HepG2 (cell line): ENCODE results near the gene CLIC1. TPM values are rescaled to one million over a fixed set of nuclear protein-coding genes. Genes with fewer than 3 reads are reported as not detected.

Experiments
- ARID2 ChIP-seq: sonication (generic); formaldehyde crosslinking; IDR thresholded peaks from 2 replicates; pipeline ENCODE4 v1.8.1; 2022; ENCODE audit warnings: mild to moderate bottlenecking, missing genetic modification reagents, borderline replicate concordance
- ATF4 ChIP-seq, 2 experiments: fragments of 450-650 bp in 1 of 2; sonication (generic) in 1 of 2; formaldehyde crosslinking; IDR thresholded peaks; 2 replicates each; pipeline versions ENCODE4 v1.5.0 to v1.8.0; 2020 to 2022; ENCODE audit warnings: mild to moderate bottlenecking in 1 of 2, missing genetic modification reagents in 1 of 2
- CBX2 ChIP-seq, 2 experiments: fragments of 200-600 bp in 1 of 2; sonication (generic); formaldehyde crosslinking in 1 of 2; IDR thresholded peaks; 2 replicates each; pipeline versions ENCODE4 v1.7.0 to v1.8.1; 2018 to 2022; ENCODE audit warnings: low read depth in 2 of 2, low read length in 1 of 2, mild to moderate bottlenecking in 1 of 2, missing genetic modification reagents in 1 of 2
- FOXO1 ChIP-seq: sonication (generic); formaldehyde crosslinking; IDR thresholded peaks from 2 replicates; pipeline ENCODE4 v1.4.0; 2020; ENCODE audit warnings: missing genetic modification reagents
- HNRNPH1 ChIP-seq: fragments of 200-400 bp; formaldehyde crosslinking; optimal IDR thresholded peaks from 2 replicates; pipeline ENCODE3; 2017; ENCODE audit warnings: mild to moderate bottlenecking, low read depth, low read length
- HNRNPL ChIP-seq: fragments of 200-400 bp; formaldehyde crosslinking; IDR thresholded peaks from 2 replicates; pipeline ENCODE4 v1.6.1; 2017; ENCODE audit warnings: mild to moderate bottlenecking, low read depth, low read length
- KDM5A ChIP-seq: fragments of 200-600 bp; sonication (generic); IDR thresholded peaks from 2 replicates; pipeline ENCODE4 v1.7.0; 2018; ENCODE audit warnings: antibody characterized with exemption, mild to moderate bottlenecking, low read length, borderline replicate concordance
- LCORL ChIP-seq, 2 experiments: fragments of 450-650 bp in 1 of 2; sonication (generic) in 1 of 2; formaldehyde crosslinking in 1 of 2; IDR thresholded peaks; 2 replicates each; pipeline versions ENCODE4 v1.5.0 to v1.6.1; 2017 to 2020; ENCODE audit warnings: antibody characterized with exemption in 1 of 2, missing genetic modification reagents in 1 of 2
- SATB2 ChIP-seq: sonication (generic); formaldehyde crosslinking; IDR thresholded peaks from 2 replicates; pipeline ENCODE4 v1.5.0; 2020; ENCODE audit warnings: missing genetic modification reagents
- TEF ChIP-seq: sonication (generic); formaldehyde crosslinking; IDR thresholded peaks from 2 replicates; pipeline ENCODE4 v1.5.0; 2020; ENCODE audit warnings: missing genetic modification reagents
- ZBTB33 ChIP-seq: sonication (generic); formaldehyde crosslinking; IDR thresholded peaks from 2 replicates; pipeline ENCODE4 v1.4.0; 2020; ENCODE audit warnings: missing genetic modification reagents
- ZBTB37 ChIP-seq: sonication (generic); formaldehyde crosslinking; IDR thresholded peaks from 2 replicates; pipeline ENCODE4 v1.4.0; 2020; ENCODE audit warnings: mild to moderate bottlenecking, missing genetic modification reagents
- ZNF224 ChIP-seq: sonication (generic); formaldehyde crosslinking; IDR thresholded peaks from 2 replicates; pipeline ENCODE4 v1.5.0; 2020; ENCODE audit warnings: mild to moderate bottlenecking, missing genetic modification reagents
- ZNF256 ChIP-seq: sonication (generic); formaldehyde crosslinking; conservative IDR thresholded peaks from 2 replicates; pipeline ENCODE4 v1.4.0; 2020; ENCODE audit warnings: missing genetic modification reagents
- ZNF274 ChIP-seq: sonication (generic); formaldehyde crosslinking; IDR thresholded peaks from 2 replicates; pipeline ENCODE4 v1.5.1; 2020; ENCODE audit warnings: mild to moderate bottlenecking, missing genetic modification reagents
- ZNF33A ChIP-seq: sonication (generic); formaldehyde crosslinking; IDR thresholded peaks from 2 replicates; pipeline ENCODE4 v1.5.1; 2020; ENCODE audit warnings: missing genetic modification reagents, mild to moderate bottlenecking, moderate library complexity, borderline replicate concordance
- ZNF430 ChIP-seq: sonication (generic); formaldehyde crosslinking; IDR thresholded peaks from 2 replicates; pipeline ENCODE4 v1.9.0; 2021; ENCODE audit warnings: mild to moderate bottlenecking, missing genetic modification reagents
- ZNF441 ChIP-seq: sonication (generic); formaldehyde crosslinking; IDR thresholded peaks from 2 replicates; pipeline ENCODE4 v1.7.0; 2021; ENCODE audit warnings: missing genetic modification reagents, borderline replicate concordance
- ZNF468 ChIP-seq: sonication (generic); formaldehyde crosslinking; IDR thresholded peaks from 2 replicates; pipeline ENCODE4 v1.8.0; 2022; ENCODE audit warnings: mild to moderate bottlenecking, moderate library complexity, missing genetic modification reagents
- ZNF724P ChIP-seq: sonication (generic); formaldehyde crosslinking; IDR thresholded peaks from 2 replicates; pipeline ENCODE4 v1.8.0; 2022; ENCODE audit warnings: missing genetic modification reagents, borderline replicate concordance
- ZNF75D ChIP-seq: sonication (generic); formaldehyde crosslinking; IDR thresholded peaks from 2 replicates; pipeline ENCODE4 v1.8.1; 2023; ENCODE audit warnings: missing genetic modification reagents, mild to moderate bottlenecking, borderline replicate concordance
- ZNF816 ChIP-seq: sonication (generic); formaldehyde crosslinking; IDR thresholded peaks from 2 replicates; pipeline ENCODE4 v1.8.0; 2022; ENCODE audit warnings: missing genetic modification reagents, mild to moderate bottlenecking, borderline replicate concordance
- ZSCAN12 ChIP-seq: sonication (generic); formaldehyde crosslinking; IDR thresholded peaks from 2 replicates; pipeline ENCODE4 v1.9.0; 2021; ENCODE audit warnings: mild to moderate bottlenecking, missing genetic modification reagents
- polyA plus RNA-seq, 8 experiments: library from polyadenylated mRNA; depleted of rRNA in 3 of 8; stranded (reverse) in 7 of 8; unstranded in 1 of 8; fragments of >200 nt; fragmentation: Illumina TruSeq in 4 of 8; extraction: Trizol in 4 of 8; gene quantifications; 2 replicates each; pipeline versions ENCODE4 v1.2.1 to v1.2.3, GENCODE V29; 2011 to 2016; ENCODE audit warnings: low read depth in 4 of 8, missing spikeins in 1 of 8, mixed read lengths in 1 of 8; ENCODE audit not compliant: insufficient read depth in 1 of 8
- total RNA-seq, 5 experiments: library from RNA; depleted of rRNA; stranded (reverse); fragments of >200 nt; fragmentation: Illumina TruSeq; extraction: Trizol; gene quantifications; 2 replicates each; pipeline ENCODE4 v1.2.3, GENCODE V29; 2016; ENCODE audit warnings: low read depth in 1 of 5

CLIC1 gene
- total and polyA plus RNA-seq, 2 of the 13 experiments (the other 11 are each of a cell fraction or from before 2014, with no cell fraction given), result 602 to 891 TPM

- TF ChIP-seq FOXO1 (CRISPR knock-in tag) (peak; percentile 89), ZNF441 (CRISPR knock-in tag) (0 out of 2 replicates have a peak, but pooled peaks have one; percentile 57), ZNF816 (CRISPR knock-in tag) (no peak; the same call in 1 of the 2 replicates), ZNF224 (CRISPR knock-in tag) (0 out of 2 replicates have a peak, but pooled peaks have one; percentile 46), ARID2 (no peak; the same call in 1 of the 2 replicates), LCORL (IDR thresholded peaks at IDR 0.05) (0 out of 2 replicates have a peak, but pooled peaks have one; percentile 65), LCORL (CRISPR knock-in tag; IDR thresholded peaks at IDR 0.05) (peak; percentile 74; the same call in 1 of the 2 replicates), KDM5A (no peak), ZNF430 (CRISPR knock-in tag) (no peak), SATB2 (CRISPR knock-in tag) (no peak), ZNF256 (peak; percentile 87), ZNF724P (CRISPR knock-in tag) (0 out of 2 replicates have a peak, but pooled peaks have one; percentile 18), ZNF33A (CRISPR knock-in tag) (no peak), ZSCAN12 (CRISPR knock-in tag) (no peak), HNRNPL (no peak), ZBTB33 (no peak), HNRNPH1 (no peak), ZNF274 (CRISPR knock-in tag) (no peak; the same call in 1 of the 2 replicates), ZNF75D (CRISPR knock-in tag) (no peak), CBX2 (IDR thresholded peaks at IDR 0.05; ENCODE audit: low read depth, low read length) (no peak), CBX2 (CRISPR knock-in tag; IDR thresholded peaks at IDR 0.05; ENCODE audit: low read depth) (no peak), ATF4 (CRISPR knock-in tag; IDR thresholded peaks at IDR 0.05) (peak in 1 of 2 experiments; percentile 55; a peak in 1 of 4 replicates), ZBTB37 (CRISPR knock-in tag) (0 out of 2 replicates have a peak, but pooled peaks have one; percentile 37), TEF (no peak), ZNF468 (CRISPR knock-in tag) (peak; percentile 81; the same call in 1 of the 2 replicates)
These were observed 2.0 kb upstream of the CLIC1 start (continued) for GRCh38 chr6:31737991-31738979.
